ENCODE results near the gene NAV2. TPM values are rescaled to one million over a fixed set of nuclear protein-coding genes. Genes with fewer than 3 reads are reported as not detected.

NAV2 gene
- total RNA-seq, 4 donors from 2014 or later = 9.1 to 34.7 (median 22.2) TPM

- Histone ChIP-seq H3K4me3 (no peak overlapping the region), H3K27ac (no peak overlapping the region), H3K4me1 (no peaks in the 10 kb centered on the region), H3K27me3 (no peaks in the 10 kb centered on the region), H3K9me3 (no peaks in the 10 kb centered on the region), H3K36me3 (peaks cover 4% of the 10 kb centered on the region)
- no peak for DNase-seq (ENCODE audit: low spot score in 2 of 2)
- no peak for TF ChIP-seq EP300 (IDR thresholded peaks at IDR 0.05)
- no peak for TF ChIP-seq POLR2AphosphoS5 (IDR thresholded peaks at IDR 0.05)
- no peak for TF ChIP-seq POLR2A (IDR thresholded peaks at IDR 0.05)
- TF ChIP-seq, protein P1, sequence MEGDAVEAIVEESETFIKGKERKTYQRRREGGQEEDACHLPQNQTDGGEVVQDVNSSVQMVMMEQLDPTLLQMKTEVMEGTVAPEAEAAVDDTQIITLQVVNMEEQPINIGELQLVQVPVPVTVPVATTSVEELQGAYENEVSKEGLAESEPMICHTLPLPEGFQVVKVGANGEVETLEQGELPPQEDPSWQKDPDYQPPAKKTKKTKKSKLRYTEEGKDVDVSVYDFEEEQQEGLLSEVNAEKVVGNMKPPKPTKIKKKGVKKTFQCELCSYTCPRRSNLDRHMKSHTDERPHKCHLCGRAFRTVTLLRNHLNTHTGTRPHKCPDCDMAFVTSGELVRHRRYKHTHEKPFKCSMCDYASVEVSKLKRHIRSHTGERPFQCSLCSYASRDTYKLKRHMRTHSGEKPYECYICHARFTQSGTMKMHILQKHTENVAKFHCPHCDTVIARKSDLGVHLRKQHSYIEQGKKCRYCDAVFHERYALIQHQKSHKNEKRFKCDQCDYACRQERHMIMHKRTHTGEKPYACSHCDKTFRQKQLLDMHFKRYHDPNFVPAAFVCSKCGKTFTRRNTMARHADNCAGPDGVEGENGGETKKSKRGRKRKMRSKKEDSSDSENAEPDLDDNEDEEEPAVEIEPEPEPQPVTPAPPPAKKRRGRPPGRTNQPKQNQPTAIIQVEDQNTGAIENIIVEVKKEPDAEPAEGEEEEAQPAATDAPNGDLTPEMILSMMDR (IDR thresholded peaks at IDR 0.05) = no peak
Observed at GRCh38 chr11:19992162-19992561, 279.5 kb downstream of the NAV2 start.

GRCh38 chr11:19992998-19993397 is 280.4 kb downstream of the NAV2 start:
- no peak for DNase-seq (ENCODE audit: low spot score in 2 of 2)
- H3K36me3 ChIP-seq = peaks cover 4% of the 10 kb centered on the region
- H3K9me3 ChIP-seq = no peaks in the 10 kb centered on the region
- no peak overlapping the region for H3K4me3 ChIP-seq
- no peak overlapping the region for H3K27ac ChIP-seq
- no peaks in the 10 kb centered on the region for H3K27me3 ChIP-seq
- no peaks in the 10 kb centered on the region for H3K4me1 ChIP-seq
- no peak for TF ChIP-seq POLR2A (IDR thresholded peaks at IDR 0.05)
- no peak for TF ChIP-seq EP300 (IDR thresholded peaks at IDR 0.05)
- TF ChIP-seq, protein P1 (IDR thresholded peaks at IDR 0.05) = no peak
- TF ChIP-seq POLR2AphosphoS5 (IDR thresholded peaks at IDR 0.05) = no peak

GRCh38 chr11:19994672-19995071 is 282.0 kb downstream of the NAV2 start:
- DNase-seq (ENCODE audit: low spot score in 2 of 2) = no peak
- no peak for TF ChIP-seq EP300 (IDR thresholded peaks at IDR 0.05)
- no peak overlapping the region for H3K27ac ChIP-seq

DNA sequence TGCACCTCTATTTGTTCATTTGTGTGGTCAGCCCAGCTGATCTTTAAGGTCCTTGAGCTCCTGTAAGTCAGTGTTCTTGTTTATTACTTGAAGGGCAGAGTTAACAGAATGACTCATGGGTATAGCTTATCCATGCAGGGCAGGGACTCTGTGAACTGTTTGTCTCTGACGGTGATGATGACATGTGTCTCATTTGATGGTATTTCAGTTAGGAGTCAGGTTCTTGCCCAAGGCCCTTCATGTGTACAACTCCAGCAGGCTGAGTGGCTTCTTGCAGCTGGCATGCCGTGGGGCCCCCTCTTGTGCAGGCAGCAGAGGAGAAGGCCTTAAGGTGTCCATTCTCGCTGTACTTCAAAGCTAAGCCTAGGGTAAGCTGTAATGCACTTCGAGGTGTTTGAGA is 282.5 kb downstream of the NAV2 start:
- no peaks in the 10 kb centered on the region for H3K9me3 ChIP-seq
- no peak for DNase-seq (ENCODE audit: low spot score in 2 of 2)
- H3K4me1 ChIP-seq = no peaks in the 10 kb centered on the region
- H3K36me3 ChIP-seq = no peaks in the 10 kb centered on the region
- no peak overlapping the region for H3K27ac ChIP-seq
- TF ChIP-seq EP300 (IDR thresholded peaks at IDR 0.05) (no peak), POLR2A (IDR thresholded peaks at IDR 0.05) (no peak), POLR2AphosphoS5 (IDR thresholded peaks at IDR 0.05) (no peak)
- TF ChIP-seq, protein P1 (IDR thresholded peaks at IDR 0.05) = no peak
- no peak overlapping the region for H3K4me3 ChIP-seq
- no peaks in the 10 kb centered on the region for H3K27me3 ChIP-seq
- 73% methylated on average over 4 of the region's 4 CpGs for WGBS

More at GRCh38 chr11:19994672-19995071, 282.0 kb downstream of the NAV2 start:
- no peaks in the 10 kb centered on the region for H3K4me1 ChIP-seq
- H3K4me3 ChIP-seq = no peak overlapping the region
- no peaks in the 10 kb centered on the region for H3K36me3 ChIP-seq
- WGBS = 80% methylated on average over 3 of the region's 3 CpGs
- no peaks in the 10 kb centered on the region for H3K9me3 ChIP-seq
- H3K27me3 ChIP-seq = no peaks in the 10 kb centered on the region

DNA sequence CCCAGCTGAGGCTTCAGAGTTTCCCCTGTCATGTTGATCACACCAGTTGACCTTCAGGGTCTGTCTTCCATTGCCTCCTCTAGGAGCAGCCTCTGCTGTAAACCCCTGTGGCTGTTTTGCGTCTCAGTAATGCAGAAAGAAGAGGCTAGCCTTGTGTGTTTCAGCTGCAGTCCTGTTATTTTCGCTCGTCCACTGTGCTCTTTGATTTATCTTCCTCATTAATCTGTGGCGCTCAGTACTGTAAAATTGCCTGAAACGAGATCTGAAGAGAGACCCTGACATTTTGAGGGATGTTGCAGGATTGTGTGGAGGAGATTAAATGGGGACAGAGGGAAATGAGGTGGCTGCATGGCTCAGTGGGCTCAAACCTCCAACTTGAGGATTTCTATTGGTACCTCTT is 283.9 kb downstream of the NAV2 start:
- 79% methylated on average over 5 of the region's 5 CpGs for WGBS
- H3K4me1 ChIP-seq = no peaks in the 10 kb centered on the region
- no peak overlapping the region for H3K4me3 ChIP-seq

DNA sequence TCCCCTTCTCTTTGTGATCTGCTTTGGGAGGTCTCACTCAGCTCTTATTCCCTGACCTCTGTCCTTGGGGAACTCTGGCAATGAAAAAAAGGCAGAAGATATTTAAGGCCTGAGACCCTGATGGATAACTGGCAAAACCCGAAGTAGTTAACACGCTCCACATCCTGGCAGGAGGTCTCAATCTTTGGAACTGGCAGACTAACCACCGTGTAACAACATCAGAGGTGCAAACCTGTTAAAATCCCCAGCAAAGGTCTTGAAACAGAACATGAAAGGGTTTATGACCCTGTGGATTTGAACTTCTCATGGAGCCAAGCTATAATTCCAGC is 287.3 kb downstream of the NAV2 start:
- 69% methylated on average over 3 of the region's 3 CpGs for WGBS
- no peaks in the 10 kb centered on the region for H3K36me3 ChIP-seq
- H3K27me3 ChIP-seq = no peaks in the 10 kb centered on the region
- H3K9me3 ChIP-seq = no peaks in the 10 kb centered on the region
- H3K4me1 ChIP-seq = no peaks in the 10 kb centered on the region
- DNase-seq (ENCODE audit: low spot score in 2 of 2) = no peak
- no peak overlapping the region for H3K4me3 ChIP-seq
- no peak overlapping the region for H3K27ac ChIP-seq
- no peak for TF ChIP-seq POLR2AphosphoS5 (IDR thresholded peaks at IDR 0.05)
- no peak for TF ChIP-seq POLR2A (IDR thresholded peaks at IDR 0.05)
- TF ChIP-seq EP300 (IDR thresholded peaks at IDR 0.05) = no peak
- TF ChIP-seq, protein P1 (IDR thresholded peaks at IDR 0.05) = no peak

More for the DNA sequence above, 283.9 kb downstream of the NAV2 start:
- Histone ChIP-seq H3K27ac (no peak overlapping the region), H3K9me3 (no peaks in the 10 kb centered on the region), H3K27me3 (no peaks in the 10 kb centered on the region), H3K36me3 (no peaks in the 10 kb centered on the region)
- TF ChIP-seq POLR2AphosphoS5 (IDR thresholded peaks at IDR 0.05) (no peak), POLR2A (IDR thresholded peaks at IDR 0.05) (no peak), EP300 (IDR thresholded peaks at IDR 0.05) (no peak)
- TF ChIP-seq, protein P1 (IDR thresholded peaks at IDR 0.05) = no peak
- DNase-seq (ENCODE audit: low spot score in 2 of 2) = no peak
